ENCODE measurements around the gene DLGAP1. TPM values are rescaled to one million over a fixed set of nuclear protein-coding genes. Genes with fewer than 3 reads are reported as not detected.

Gene DLGAP1
- total RNA-seq, 1 experiment from 2014 or later = 23.0 TPM

DNA sequence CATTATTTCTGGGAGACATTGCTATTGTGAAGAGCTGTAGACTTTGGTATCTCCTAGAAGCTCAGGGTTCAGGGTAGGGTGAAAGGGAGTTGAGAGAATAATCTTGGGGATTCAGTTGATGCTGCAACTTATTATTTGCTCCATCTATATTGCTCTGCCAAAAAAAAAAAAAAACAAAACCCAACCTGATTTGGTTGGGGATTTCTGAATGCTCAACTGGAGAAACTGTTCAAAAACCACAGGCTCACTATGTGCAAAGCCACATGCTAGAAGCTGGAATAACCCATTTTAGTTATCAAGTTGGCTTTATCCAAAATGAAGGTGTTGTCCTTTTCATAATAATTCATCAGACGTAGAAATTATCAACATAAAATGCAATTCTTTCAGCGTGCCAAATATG lies 696.0 kb downstream of the DLGAP1 start:
- TF ChIP-seq, protein P1, sequence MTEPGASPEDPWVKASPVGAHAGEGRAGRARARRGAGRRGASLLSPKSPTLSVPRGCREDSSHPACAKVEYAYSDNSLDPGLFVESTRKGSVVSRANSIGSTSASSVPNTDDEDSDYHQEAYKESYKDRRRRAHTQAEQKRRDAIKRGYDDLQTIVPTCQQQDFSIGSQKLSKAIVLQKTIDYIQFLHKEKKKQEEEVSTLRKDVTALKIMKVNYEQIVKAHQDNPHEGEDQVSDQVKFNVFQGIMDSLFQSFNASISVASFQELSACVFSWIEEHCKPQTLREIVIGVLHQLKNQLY (CRISPR knock-in tag; IDR thresholded peaks at IDR 0.05) = no peak
- no peak for TF ChIP-seq HMGA2 (CRISPR knock-in tag; IDR thresholded peaks at IDR 0.05)
- TF ChIP-seq, protein P2, sequence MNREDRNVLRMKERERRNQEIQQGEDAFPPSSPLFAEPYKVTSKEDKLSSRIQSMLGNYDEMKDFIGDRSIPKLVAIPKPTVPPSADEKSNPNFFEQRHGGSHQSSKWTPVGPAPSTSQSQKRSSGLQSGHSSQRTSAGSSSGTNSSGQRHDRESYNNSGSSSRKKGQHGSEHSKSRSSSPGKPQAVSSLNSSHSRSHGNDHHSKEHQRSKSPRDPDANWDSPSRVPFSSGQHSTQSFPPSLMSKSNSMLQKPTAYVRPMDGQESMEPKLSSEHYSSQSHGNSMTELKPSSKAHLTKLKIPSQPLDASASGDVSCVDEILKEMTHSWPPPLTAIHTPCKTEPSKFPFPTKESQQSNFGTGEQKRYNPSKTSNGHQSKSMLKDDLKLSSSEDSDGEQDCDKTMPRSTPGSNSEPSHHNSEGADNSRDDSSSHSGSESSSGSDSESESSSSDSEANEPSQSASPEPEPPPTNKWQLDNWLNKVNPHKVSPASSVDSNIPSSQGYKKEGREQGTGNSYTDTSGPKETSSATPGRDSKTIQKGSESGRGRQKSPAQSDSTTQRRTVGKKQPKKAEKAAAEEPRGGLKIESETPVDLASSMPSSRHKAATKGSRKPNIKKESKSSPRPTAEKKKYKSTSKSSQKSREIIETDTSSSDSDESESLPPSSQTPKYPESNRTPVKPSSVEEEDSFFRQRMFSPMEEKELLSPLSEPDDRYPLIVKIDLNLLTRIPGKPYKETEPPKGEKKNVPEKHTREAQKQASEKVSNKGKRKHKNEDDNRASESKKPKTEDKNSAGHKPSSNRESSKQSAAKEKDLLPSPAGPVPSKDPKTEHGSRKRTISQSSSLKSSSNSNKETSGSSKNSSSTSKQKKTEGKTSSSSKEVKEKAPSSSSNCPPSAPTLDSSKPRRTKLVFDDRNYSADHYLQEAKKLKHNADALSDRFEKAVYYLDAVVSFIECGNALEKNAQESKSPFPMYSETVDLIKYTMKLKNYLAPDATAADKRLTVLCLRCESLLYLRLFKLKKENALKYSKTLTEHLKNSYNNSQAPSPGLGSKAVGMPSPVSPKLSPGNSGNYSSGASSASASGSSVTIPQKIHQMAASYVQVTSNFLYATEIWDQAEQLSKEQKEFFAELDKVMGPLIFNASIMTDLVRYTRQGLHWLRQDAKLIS (CRISPR knock-in tag; IDR thresholded peaks at IDR 0.05; ENCODE audit: borderline replicate concordance) = no peak
- TF ChIP-seq ETV6 (CRISPR knock-in tag; IDR thresholded peaks at IDR 0.05) = no peak
- TF ChIP-seq GRHL2 (CRISPR knock-in tag; IDR thresholded peaks at IDR 0.05; ENCODE audit: insufficient replicate concordance, severe bottlenecking) = no peak
- TF ChIP-seq MYBL2 (CRISPR knock-in tag; IDR thresholded peaks at IDR 0.05) = no peak
- TF ChIP-seq NFATC4 (CRISPR knock-in tag; IDR thresholded peaks at IDR 0.05) = no peak
- TF ChIP-seq, protein P3, sequence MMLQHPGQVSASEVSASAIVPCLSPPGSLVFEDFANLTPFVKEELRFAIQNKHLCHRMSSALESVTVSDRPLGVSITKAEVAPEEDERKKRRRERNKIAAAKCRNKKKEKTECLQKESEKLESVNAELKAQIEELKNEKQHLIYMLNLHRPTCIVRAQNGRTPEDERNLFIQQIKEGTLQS (CRISPR knock-in tag; conservative IDR thresholded peaks at IDR 0.05) = no peak
- TF ChIP-seq, protein P4, sequence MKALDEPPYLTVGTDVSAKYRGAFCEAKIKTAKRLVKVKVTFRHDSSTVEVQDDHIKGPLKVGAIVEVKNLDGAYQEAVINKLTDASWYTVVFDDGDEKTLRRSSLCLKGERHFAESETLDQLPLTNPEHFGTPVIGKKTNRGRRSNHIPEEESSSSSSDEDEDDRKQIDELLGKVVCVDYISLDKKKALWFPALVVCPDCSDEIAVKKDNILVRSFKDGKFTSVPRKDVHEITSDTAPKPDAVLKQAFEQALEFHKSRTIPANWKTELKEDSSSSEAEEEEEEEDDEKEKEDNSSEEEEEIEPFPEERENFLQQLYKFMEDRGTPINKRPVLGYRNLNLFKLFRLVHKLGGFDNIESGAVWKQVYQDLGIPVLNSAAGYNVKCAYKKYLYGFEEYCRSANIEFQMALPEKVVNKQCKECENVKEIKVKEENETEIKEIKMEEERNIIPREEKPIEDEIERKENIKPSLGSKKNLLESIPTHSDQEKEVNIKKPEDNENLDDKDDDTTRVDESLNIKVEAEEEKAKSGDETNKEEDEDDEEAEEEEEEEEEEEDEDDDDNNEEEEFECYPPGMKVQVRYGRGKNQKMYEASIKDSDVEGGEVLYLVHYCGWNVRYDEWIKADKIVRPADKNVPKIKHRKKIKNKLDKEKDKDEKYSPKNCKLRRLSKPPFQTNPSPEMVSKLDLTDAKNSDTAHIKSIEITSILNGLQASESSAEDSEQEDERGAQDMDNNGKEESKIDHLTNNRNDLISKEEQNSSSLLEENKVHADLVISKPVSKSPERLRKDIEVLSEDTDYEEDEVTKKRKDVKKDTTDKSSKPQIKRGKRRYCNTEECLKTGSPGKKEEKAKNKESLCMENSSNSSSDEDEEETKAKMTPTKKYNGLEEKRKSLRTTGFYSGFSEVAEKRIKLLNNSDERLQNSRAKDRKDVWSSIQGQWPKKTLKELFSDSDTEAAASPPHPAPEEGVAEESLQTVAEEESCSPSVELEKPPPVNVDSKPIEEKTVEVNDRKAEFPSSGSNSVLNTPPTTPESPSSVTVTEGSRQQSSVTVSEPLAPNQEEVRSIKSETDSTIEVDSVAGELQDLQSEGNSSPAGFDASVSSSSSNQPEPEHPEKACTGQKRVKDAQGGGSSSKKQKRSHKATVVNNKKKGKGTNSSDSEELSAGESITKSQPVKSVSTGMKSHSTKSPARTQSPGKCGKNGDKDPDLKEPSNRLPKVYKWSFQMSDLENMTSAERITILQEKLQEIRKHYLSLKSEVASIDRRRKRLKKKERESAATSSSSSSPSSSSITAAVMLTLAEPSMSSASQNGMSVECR (CRISPR knock-in tag; IDR thresholded peaks at IDR 0.05; ENCODE audit: borderline replicate concordance) = no peak
- TF ChIP-seq, protein P5, sequence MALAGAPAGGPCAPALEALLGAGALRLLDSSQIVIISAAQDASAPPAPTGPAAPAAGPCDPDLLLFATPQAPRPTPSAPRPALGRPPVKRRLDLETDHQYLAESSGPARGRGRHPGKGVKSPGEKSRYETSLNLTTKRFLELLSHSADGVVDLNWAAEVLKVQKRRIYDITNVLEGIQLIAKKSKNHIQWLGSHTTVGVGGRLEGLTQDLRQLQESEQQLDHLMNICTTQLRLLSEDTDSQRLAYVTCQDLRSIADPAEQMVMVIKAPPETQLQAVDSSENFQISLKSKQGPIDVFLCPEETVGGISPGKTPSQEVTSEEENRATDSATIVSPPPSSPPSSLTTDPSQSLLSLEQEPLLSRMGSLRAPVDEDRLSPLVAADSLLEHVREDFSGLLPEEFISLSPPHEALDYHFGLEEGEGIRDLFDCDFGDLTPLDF (CRISPR knock-in tag; IDR thresholded peaks at IDR 0.05) = no peak
- TF ChIP-seq ZNF232 (CRISPR knock-in tag; IDR thresholded peaks at IDR 0.05) = no peak
- TF ChIP-seq, protein P6, sequence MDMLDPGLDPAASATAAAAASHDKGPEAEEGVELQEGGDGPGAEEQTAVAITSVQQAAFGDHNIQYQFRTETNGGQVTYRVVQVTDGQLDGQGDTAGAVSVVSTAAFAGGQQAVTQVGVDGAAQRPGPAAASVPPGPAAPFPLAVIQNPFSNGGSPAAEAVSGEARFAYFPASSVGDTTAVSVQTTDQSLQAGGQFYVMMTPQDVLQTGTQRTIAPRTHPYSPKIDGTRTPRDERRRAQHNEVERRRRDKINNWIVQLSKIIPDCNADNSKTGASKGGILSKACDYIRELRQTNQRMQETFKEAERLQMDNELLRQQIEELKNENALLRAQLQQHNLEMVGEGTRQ (CRISPR knock-in tag; IDR thresholded peaks at IDR 0.05) = no peak
- no peak for DNase-seq (ENCODE audit: low spot score)
- ChIA-PET CTCF (interaction anchor here (0.6 to 4.0 kb wide), 4 partner anchors 13 to 1298 kb away, joined by 3 to 42 read pairs (median 4); no protein-coding TSS in a partner anchor), POLR2A (interaction anchor here (0.5 kb wide), 1 partner anchor 77 kb away, joined by 6 read pairs; no protein-coding TSS in a partner anchor)
- H3K27me3 Mint-ChIP-seq (ENCODE audit: low read depth) = no peaks in the 10 kb centered on the region
- peaks cover 7% of the 10 kb centered on the region for H3K4me1 Mint-ChIP-seq
- no peak overlapping the region for H3K27ac Mint-ChIP-seq
- H3K9me3 Mint-ChIP-seq = peaks cover 11% of the 10 kb centered on the region
- no peak overlapping the region for H3K4me3 Mint-ChIP-seq
- peaks cover 6% of the 10 kb centered on the region; the same call in 1 of the 2 replicates for H3K36me3 Mint-ChIP-seq
- ATAC-seq = no peak

DNA sequence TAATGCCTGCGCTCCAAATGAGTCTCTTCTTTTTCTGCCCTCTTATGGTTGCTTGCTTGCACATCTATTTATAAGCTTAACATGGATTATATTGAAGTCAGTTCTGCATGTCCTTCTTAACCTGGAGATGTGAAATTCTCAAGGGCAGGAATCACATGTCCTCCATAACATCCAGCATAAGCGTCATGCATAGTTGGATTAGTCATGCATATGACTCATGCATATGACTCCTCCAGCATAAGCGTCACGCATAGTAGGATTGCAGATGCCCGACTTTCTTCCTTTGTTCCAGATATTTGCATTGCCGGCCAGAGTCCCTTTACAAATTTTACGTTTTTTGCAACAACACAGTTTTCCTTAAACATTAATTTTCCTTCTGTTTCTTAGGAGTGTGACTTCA lies 696.6 kb downstream of the DLGAP1 start:
- Mint-ChIP-seq H3K36me3 (peaks cover 6% of the 10 kb centered on the region; the same call in 1 of the 2 replicates), H3K4me1 (peaks cover 11% of the 10 kb centered on the region), H3K27me3 (ENCODE audit: low read depth) (no peaks in the 10 kb centered on the region), H3K9me3 (peaks cover 11% of the 10 kb centered on the region), H3K27ac (no peak overlapping the region), H3K4me3 (no peak overlapping the region)
- ATAC-seq (no peak), DNase-seq (ENCODE audit: low spot score) (no peak)
- ChIA-PET POLR2A (no interaction called here), CTCF (interaction anchor here (0.6 to 4.0 kb wide), 3 partner anchors 13 to 243 kb away, joined by 3 to 42 read pairs (median 3); no protein-coding TSS in a partner anchor)
- TF ChIP-seq CREM (CRISPR knock-in tag; IDR thresholded peaks at IDR 0.05) = no peak
- TF ChIP-seq, protein P7, sequence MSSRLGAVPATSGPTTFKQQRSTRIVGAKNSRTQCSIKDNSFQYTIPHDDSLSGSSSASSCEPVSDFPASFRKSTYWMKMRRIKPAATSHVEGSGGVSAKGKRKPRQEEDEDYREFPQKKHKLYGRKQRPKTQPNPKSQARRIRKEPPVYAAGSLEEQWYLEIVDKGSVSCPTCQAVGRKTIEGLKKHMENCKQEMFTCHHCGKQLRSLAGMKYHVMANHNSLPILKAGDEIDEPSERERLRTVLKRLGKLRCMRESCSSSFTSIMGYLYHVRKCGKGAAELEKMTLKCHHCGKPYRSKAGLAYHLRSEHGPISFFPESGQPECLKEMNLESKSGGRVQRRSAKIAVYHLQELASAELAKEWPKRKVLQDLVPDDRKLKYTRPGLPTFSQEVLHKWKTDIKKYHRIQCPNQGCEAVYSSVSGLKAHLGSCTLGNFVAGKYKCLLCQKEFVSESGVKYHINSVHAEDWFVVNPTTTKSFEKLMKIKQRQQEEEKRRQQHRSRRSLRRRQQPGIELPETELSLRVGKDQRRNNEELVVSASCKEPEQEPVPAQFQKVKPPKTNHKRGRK (CRISPR knock-in tag; IDR thresholded peaks at IDR 0.05; ENCODE audit: borderline replicate concordance) = no peak
- TF ChIP-seq, protein P8, sequence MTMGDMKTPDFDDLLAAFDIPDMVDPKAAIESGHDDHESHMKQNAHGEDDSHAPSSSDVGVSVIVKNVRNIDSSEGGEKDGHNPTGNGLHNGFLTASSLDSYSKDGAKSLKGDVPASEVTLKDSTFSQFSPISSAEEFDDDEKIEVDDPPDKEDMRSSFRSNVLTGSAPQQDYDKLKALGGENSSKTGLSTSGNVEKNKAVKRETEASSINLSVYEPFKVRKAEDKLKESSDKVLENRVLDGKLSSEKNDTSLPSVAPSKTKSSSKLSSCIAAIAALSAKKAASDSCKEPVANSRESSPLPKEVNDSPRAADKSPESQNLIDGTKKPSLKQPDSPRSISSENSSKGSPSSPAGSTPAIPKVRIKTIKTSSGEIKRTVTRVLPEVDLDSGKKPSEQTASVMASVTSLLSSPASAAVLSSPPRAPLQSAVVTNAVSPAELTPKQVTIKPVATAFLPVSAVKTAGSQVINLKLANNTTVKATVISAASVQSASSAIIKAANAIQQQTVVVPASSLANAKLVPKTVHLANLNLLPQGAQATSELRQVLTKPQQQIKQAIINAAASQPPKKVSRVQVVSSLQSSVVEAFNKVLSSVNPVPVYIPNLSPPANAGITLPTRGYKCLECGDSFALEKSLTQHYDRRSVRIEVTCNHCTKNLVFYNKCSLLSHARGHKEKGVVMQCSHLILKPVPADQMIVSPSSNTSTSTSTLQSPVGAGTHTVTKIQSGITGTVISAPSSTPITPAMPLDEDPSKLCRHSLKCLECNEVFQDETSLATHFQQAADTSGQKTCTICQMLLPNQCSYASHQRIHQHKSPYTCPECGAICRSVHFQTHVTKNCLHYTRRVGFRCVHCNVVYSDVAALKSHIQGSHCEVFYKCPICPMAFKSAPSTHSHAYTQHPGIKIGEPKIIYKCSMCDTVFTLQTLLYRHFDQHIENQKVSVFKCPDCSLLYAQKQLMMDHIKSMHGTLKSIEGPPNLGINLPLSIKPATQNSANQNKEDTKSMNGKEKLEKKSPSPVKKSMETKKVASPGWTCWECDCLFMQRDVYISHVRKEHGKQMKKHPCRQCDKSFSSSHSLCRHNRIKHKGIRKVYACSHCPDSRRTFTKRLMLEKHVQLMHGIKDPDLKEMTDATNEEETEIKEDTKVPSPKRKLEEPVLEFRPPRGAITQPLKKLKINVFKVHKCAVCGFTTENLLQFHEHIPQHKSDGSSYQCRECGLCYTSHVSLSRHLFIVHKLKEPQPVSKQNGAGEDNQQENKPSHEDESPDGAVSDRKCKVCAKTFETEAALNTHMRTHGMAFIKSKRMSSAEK (CRISPR knock-in tag; IDR thresholded peaks at IDR 0.05; ENCODE audit: borderline replicate concordance) = no peak
- TF ChIP-seq SP1 (CRISPR knock-in tag; conservative IDR thresholded peaks at IDR 0.05) = no peak
- no peak for TF ChIP-seq RELA (CRISPR knock-in tag; IDR thresholded peaks at IDR 0.05; ENCODE audit: borderline replicate concordance)

All from WTC11 (cell line).